ENCODE results near the gene KIF16B.

The KIF16B gene

DNA sequence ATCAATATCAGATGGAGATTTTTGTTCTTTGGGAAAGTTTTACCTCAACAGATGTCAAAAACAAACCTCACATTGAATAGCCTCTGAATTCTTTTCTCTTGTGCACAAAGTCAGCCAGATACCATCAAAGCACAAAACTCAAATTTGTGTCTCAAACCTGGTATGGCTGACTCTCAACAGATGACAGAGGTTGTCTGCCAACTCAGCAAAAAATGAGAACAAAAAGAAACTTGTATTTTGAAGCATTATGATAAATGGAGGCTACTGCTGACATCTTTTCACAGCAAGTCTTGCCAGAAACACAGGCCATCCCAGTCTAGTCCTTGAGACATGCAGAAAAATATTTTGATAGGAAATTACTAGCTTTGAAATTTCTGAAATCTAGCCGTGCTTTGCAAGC is 79.8 kb downstream of the KIF16B start:
- H3K27ac ChIP-seq, result no peak overlapping the region
- no peaks in the 10 kb centered on the region for H3K27me3 ChIP-seq
- no peaks in the 10 kb centered on the region for H3K9me3 ChIP-seq
- H3K4me1 ChIP-seq (ENCODE audit: control insufficient read depth in 1 of 2, insufficient read depth in 1 of 2, low read depth in 1 of 2, low read length in 1 of 2), result no peaks in the 10 kb centered on the region
- TF ChIP-seq, protein P1, sequence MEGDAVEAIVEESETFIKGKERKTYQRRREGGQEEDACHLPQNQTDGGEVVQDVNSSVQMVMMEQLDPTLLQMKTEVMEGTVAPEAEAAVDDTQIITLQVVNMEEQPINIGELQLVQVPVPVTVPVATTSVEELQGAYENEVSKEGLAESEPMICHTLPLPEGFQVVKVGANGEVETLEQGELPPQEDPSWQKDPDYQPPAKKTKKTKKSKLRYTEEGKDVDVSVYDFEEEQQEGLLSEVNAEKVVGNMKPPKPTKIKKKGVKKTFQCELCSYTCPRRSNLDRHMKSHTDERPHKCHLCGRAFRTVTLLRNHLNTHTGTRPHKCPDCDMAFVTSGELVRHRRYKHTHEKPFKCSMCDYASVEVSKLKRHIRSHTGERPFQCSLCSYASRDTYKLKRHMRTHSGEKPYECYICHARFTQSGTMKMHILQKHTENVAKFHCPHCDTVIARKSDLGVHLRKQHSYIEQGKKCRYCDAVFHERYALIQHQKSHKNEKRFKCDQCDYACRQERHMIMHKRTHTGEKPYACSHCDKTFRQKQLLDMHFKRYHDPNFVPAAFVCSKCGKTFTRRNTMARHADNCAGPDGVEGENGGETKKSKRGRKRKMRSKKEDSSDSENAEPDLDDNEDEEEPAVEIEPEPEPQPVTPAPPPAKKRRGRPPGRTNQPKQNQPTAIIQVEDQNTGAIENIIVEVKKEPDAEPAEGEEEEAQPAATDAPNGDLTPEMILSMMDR (IDR thresholded peaks at IDR 0.05), result no peak
- no peaks in the 10 kb centered on the region for H3K36me3 ChIP-seq
- H3K4me3 ChIP-seq (ENCODE audit: low read depth in 1 of 2, low read length in 1 of 2), result no peak overlapping the region

DNA sequence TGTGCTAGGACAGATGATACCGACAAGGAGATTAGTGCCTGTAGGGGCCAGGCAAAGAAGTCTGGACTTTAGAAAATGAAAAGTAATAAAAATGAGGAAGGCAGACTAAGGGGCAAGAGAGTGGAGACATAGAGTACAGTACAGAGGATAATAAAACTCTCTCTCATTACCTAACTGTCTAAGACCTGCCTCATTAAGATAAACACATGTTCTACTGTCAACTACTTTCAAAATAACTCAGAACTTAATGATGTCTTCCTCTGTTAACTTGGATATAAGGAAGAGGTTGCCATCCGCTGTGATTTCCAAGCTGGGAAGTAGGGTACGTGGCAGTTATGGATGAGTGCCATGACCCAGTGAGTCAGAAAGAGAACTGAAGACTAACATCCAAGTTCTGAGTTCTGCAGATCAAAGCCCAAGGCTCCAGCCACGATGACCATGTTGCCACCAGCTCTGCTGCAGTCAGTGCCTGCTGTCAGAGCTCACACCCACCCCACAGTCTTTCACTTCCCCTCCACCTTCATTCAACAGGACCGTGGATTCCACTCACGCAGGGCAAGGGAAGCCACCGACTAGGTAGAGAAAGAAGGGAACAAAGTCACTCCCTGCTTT is 81.8 kb downstream of the KIF16B start:
- Histone ChIP-seq H3K36me3 (no peaks in the 10 kb centered on the region), H3K27me3 (no peaks in the 10 kb centered on the region), H3K9me3 (no peaks in the 10 kb centered on the region), H3K27ac (no peak overlapping the region), H3K4me1 (ENCODE audit: control insufficient read depth in 1 of 2, insufficient read depth in 1 of 2, low read depth in 1 of 2, low read length in 1 of 2) (no peaks in the 10 kb centered on the region), H3K4me3 (ENCODE audit: low read depth in 1 of 2, low read length in 1 of 2) (no peak overlapping the region)
- TF ChIP-seq, protein P1 (IDR thresholded peaks at IDR 0.05), result no peak

DNA sequence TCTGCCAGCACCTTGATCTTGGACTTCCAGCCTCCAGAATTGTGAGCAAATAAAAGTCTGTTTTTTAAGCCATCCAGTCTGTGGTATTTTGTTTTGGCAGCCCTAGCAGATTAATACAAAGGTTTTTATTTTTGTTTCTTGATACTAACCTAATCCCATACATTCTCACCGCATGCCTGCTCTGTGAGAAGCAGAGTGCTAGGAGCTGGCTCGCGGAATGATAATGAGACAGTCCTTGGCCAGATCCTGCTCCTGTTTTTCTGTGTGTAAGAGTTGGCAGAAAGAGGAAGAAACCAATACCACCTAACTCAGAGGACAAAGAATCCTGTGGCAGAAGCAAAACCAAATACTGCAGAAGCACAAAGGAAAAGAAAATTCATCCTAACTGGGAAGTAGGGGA is 82.6 kb downstream of the KIF16B start:
- Histone ChIP-seq H3K4me3 (ENCODE audit: low read depth in 1 of 2, low read length in 1 of 2) (no peak overlapping the region), H3K36me3 (no peaks in the 10 kb centered on the region)
- TF ChIP-seq, protein P1 (IDR thresholded peaks at IDR 0.05), result no peak

DNA sequence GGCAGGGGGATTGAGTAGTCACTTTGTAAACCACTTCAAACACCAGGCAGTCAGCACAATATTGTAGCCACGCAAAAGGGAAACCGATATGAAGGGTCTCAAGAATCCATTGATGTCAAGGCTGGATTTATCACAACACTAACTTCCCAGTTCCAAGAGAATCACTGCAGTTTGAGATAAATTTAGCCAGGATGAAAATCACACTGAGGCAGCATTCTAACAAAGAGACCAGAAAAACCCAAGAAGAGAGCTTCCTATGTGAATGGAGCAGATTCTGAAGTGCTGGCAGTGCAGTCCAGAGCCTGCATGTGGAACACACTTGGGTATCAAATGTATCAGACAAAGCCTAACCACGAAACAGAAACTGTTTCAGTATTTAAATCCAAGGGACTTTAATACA is 84.6 kb downstream of the KIF16B start:
- H3K36me3 ChIP-seq, result no peaks in the 10 kb centered on the region
- no peak overlapping the region for H3K4me3 ChIP-seq (ENCODE audit: low read depth in 1 of 2, low read length in 1 of 2)
- H3K27ac ChIP-seq, result no peak overlapping the region
- TF ChIP-seq, protein P1 (IDR thresholded peaks at IDR 0.05), result no peak
- no peaks in the 10 kb centered on the region for H3K4me1 ChIP-seq (ENCODE audit: control insufficient read depth in 1 of 2, insufficient read depth in 1 of 2, low read depth in 1 of 2, low read length in 1 of 2)
- no peaks in the 10 kb centered on the region for H3K27me3 ChIP-seq
- H3K9me3 ChIP-seq, result no peaks in the 10 kb centered on the region

More for the DNA sequence above, 82.6 kb downstream of the KIF16B start:
- Histone ChIP-seq H3K4me1 (ENCODE audit: control insufficient read depth in 1 of 2, insufficient read depth in 1 of 2, low read depth in 1 of 2, low read length in 1 of 2) (no peaks in the 10 kb centered on the region), H3K27me3 (no peaks in the 10 kb centered on the region), H3K9me3 (no peaks in the 10 kb centered on the region), H3K27ac (no peak overlapping the region)

DNA sequence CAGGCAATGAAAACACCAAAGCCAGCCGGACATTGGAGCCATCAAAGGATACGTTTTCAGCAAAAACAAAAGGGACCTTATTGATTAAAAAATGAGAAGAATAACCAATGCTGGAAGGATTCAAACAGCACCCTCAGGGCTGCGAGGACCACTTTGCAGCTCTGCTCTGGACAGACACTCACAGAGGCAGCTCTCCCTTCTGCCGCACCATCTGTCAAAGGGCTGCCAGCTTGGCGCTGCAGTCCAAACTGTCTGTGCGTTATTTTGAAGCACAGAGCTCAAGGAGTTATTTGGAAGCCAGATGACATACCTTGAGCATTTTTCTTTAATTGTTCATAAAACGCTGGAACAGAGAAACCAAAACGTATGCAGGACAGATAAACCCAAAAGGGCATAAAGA is 85.2 kb downstream of the KIF16B start:
- H3K4me1 ChIP-seq (ENCODE audit: control insufficient read depth in 1 of 2, insufficient read depth in 1 of 2, low read depth in 1 of 2, low read length in 1 of 2), result no peaks in the 10 kb centered on the region
- no peak overlapping the region for H3K27ac ChIP-seq
- no peaks in the 10 kb centered on the region for H3K36me3 ChIP-seq
- TF ChIP-seq, protein P1 (IDR thresholded peaks at IDR 0.05), result no peak
- H3K9me3 ChIP-seq, result no peaks in the 10 kb centered on the region
- no peaks in the 10 kb centered on the region for H3K27me3 ChIP-seq
- no peak overlapping the region for H3K4me3 ChIP-seq (ENCODE audit: low read depth in 1 of 2, low read length in 1 of 2)

All from neutrophil (primary cell).